GM12864 (cell line): Measurements from ENCODE around the gene FDPS.
A peak's percentile ranks its signal among the peaks of the same experiment; 100 is the strongest.

Experiments used
- DNase-seq: peaks from one replicate; pipeline ENCODE4 v3.0.0-alpha.2; 2011; ENCODE audit warnings: low read depth
- H3K4me3 ChIP-seq: 2 replicates; pipeline ENCODE4 v1.5.1; 2011; ENCODE audit warnings: mild to moderate bottlenecking, low read depth, low read length, control low read depth
- CTCF ChIP-seq: IDR thresholded peaks from 2 replicates; pipeline ENCODE4 v1.5.1; 2011; ENCODE audit warnings: low read depth, mild to moderate bottlenecking, moderate library complexity, low read length, control low read depth, inconsistent platforms; ENCODE audit errors: missing control alignments

FDPS gene

GRCh38 chr1:155305881-155306391 lies 2.7 kb upstream of the FDPS start:
- no peak for TF ChIP-seq CTCF
- no peak overlapping the region for H3K4me3 ChIP-seq
- no peak for DNase-seq

- no peak overlapping the region for H3K4me3 ChIP-seq
- peak; percentile 48 for TF ChIP-seq CTCF
- DNase-seq: no peak
Observed at GRCh38 chr1:155307247-155307740, 1.4 kb upstream of the FDPS start.

GRCh38 chr1:155309423-155310021 lies 856 bp downstream of the FDPS start:
- peak overlapping the region; percentile 85 for H3K4me3 ChIP-seq
- no peak for DNase-seq
- TF ChIP-seq CTCF: peak; percentile 8

- no peak for TF ChIP-seq CTCF
- H3K4me3 ChIP-seq: no peak overlapping the region
- no peak for DNase-seq
Observed at GRCh38 chr1:155313261-155313660, 4.6 kb downstream of the FDPS start.

- H3K4me3 ChIP-seq: no peak overlapping the region
- no peak for TF ChIP-seq CTCF
- no peak for DNase-seq
Observed at GRCh38 chr1:155316922-155317321, 8.3 kb downstream of the FDPS start.

GRCh38 chr1:155318082-155318481 lies 9.4 kb downstream of the FDPS start:
- DNase-seq: no peak
- no peak overlapping the region for H3K4me3 ChIP-seq
- TF ChIP-seq CTCF: no peak

- TF ChIP-seq CTCF: no peak
- no peak for DNase-seq
- no peak overlapping the region for H3K4me3 ChIP-seq
Observed at GRCh38 chr1:155319536-155319935, 10.9 kb downstream of the FDPS start.
